IMR-90 (cell line): ENCODE measurements around the gene RC3H2.
"Not testable (repeated sequence)": the region's sequence is repeated elsewhere in the genome, so short reads cannot be mapped to it uniquely, and the experiment has no call there.

Experiments
- ELK1 ChIP-seq: fragments of 150-350 bp; IDR thresholded peaks from 2 replicates; pipeline ENCODE4 v1.6.1; 2016; ENCODE audit warnings: low read depth, mild to moderate bottlenecking, low read length, moderate library complexity, borderline replicate concordance
- POLR2A ChIP-seq: IDR thresholded peaks from 2 replicates; pipeline ENCODE4 v1.6.1; 2012; ENCODE audit warnings: mild to moderate bottlenecking, low read depth, low read length

GRCh38 chr9:122828965-122829284 lies 76.2 kb downstream of the RC3H2 start:
- TF ChIP-seq ELK1, POLR2A: not testable (repeated sequence)
